ENCODE results near the gene IGSF9.

IGSF9 gene

GRCh38 chr1:159946242-159947187, 1.1 kb upstream of the IGSF9 start:
- DNase-seq (ENCODE audit: low spot score), result no peak

- DNase-seq (ENCODE audit: low spot score), result no peak
These were observed 574 bp downstream of the IGSF9 start for GRCh38 chr1:159944623-159945455.

GRCh38 chr1:159943908-159944622, 1.3 kb downstream of the IGSF9 start:
- DNase-seq (ENCODE audit: low spot score), result no peak

- no peak for DNase-seq (ENCODE audit: low spot score)
These were observed 2.2 kb downstream of the IGSF9 start for GRCh38 chr1:159943278-159943640.

- DNase-seq (ENCODE audit: low spot score), result no peak
These were observed 2.7 kb downstream of the IGSF9 start for GRCh38 chr1:159942632-159943277.

GRCh38 chr1:159941591-159942560, 3.5 kb downstream of the IGSF9 start:
- no peak for DNase-seq (ENCODE audit: low spot score)

- DNase-seq (ENCODE audit: low spot score), result no peak
These were observed 4.3 kb downstream of the IGSF9 start for GRCh38 chr1:159941141-159941540.

- no peak for DNase-seq (ENCODE audit: low spot score)
These were observed 5.3 kb downstream of the IGSF9 start for GRCh38 chr1:159940006-159940620.

- DNase-seq (ENCODE audit: low spot score), result no peak
These were observed 5.8 kb downstream of the IGSF9 start for GRCh38 chr1:159939678-159940002.

- no peak for DNase-seq (ENCODE audit: low spot score)
These were observed 6.3 kb downstream of the IGSF9 start for GRCh38 chr1:159938905-159939677.

- no peak for DNase-seq (ENCODE audit: low spot score)
These were observed 7.1 kb downstream of the IGSF9 start for GRCh38 chr1:159938211-159938852.

- no peak for DNase-seq (ENCODE audit: low spot score)
These were observed 8.2 kb downstream of the IGSF9 start for GRCh38 chr1:159937054-159937750.

- DNase-seq (ENCODE audit: low spot score), result peak; percentile 76
These were observed 9.0 kb downstream of the IGSF9 start for GRCh38 chr1:159936273-159936904.

- no peak for DNase-seq (ENCODE audit: low spot score)
These were observed 9.6 kb downstream of the IGSF9 start for GRCh38 chr1:159935719-159936272.

- no peak for DNase-seq (ENCODE audit: low spot score)
These were observed 10.1 kb downstream of the IGSF9 start for GRCh38 chr1:159935305-159935704.

GRCh38 chr1:159934136-159935039, 11.0 kb downstream of the IGSF9 start:
- DNase-seq (ENCODE audit: low spot score), result no peak
